GM18867 (cell line): ENCODE data around the gene BMPER.
A peak's percentile ranks its signal among the peaks of the same experiment; 100 is the strongest.

Source experiments
- ATAC-seq: cut with Tn5 transposase; IDR thresholded peaks from one replicate; pipeline ENCODE4 v1.9.1; 2021; ENCODE audit warnings: mild to moderate bottlenecking, moderate library complexity; ENCODE audit not compliant: unreplicated experiment

BMPER gene

DNA sequence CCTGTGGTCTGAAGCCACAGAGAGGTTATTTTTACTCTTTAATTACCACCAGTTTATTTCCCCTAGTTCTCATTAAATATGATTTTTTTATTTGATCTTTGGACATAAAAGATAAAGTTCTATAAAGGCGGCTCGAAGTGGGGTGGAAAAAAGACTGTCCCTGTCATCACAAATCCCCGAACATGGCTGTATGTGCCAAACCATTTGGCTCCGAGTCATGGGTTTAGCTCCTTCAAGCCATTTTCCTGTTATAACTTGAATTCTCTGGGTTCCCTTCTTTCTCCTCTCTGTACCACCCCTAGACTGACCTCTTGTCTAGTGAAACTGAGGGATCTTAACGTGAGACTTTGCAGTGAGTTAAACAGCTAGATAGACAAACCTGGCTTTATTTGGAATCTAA, 181.6 kb downstream of the BMPER start:
- ATAC-seq = no peak

DNA sequence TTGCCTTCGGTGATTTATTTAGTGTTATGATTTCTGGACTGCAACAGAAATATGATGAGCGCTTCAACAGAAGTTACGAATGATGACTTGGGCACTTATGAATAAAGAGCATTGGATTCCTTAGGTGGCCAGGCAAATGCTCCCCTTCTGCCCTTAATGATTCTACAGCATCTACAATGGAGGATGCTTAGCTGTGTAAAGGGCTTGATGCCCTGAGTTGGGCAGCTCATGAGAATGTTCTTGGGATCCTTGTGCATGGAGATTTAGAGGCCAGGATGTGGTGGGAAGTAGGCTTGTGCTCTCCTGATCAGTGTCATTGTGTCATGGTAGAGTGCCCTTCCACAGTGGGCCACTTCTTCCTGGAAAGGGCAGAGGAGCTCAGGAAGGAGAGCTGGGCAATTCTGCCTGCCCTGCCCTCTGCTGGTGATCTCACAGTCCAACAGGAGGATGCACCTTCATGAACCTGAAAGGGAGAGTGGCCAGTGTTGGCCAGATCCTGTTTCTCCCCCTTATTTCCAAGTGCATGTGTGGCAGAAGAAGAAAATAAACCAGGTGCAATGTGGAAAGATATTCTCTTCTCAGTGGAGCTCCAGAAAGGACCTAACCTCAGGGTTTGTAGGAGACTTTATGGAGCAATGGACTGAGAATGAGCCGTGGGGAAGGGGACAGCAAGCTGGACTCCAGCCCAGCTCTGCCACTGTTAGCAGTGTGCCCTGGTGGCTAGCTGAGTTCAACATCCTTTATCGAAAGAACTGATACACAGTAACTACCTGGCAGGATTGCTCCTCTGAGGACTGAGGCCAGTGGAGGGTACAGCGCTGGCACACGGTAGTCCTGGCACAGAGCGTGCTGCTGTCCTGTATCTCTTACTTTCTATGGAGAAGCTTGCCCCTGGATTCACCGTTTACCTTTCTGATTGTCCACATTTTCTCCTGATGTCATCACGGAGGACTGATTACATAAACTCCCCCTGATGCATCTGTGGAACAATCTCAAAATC, 182.9 kb downstream of the BMPER start:
- no peak for ATAC-seq

DNA sequence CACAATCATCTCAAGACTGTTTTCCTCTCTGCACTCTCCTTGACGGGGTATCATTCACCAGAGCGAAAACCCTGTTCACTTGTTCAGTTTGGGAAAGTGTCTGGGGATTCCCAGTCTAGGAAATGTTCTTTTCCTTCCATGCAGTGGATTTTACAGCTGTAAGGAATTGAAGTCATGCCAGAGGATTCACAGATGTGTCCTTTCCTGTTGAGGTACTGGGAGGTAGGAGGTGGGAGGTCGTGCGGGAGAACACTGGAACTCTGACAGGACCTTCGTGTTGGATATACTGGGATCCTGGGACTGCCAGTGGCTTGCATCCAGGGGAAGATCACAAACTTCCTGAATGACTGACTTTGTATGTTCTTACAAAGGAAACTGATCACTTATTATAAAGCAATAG, 185.5 kb downstream of the BMPER start:
- no peak for ATAC-seq

DNA sequence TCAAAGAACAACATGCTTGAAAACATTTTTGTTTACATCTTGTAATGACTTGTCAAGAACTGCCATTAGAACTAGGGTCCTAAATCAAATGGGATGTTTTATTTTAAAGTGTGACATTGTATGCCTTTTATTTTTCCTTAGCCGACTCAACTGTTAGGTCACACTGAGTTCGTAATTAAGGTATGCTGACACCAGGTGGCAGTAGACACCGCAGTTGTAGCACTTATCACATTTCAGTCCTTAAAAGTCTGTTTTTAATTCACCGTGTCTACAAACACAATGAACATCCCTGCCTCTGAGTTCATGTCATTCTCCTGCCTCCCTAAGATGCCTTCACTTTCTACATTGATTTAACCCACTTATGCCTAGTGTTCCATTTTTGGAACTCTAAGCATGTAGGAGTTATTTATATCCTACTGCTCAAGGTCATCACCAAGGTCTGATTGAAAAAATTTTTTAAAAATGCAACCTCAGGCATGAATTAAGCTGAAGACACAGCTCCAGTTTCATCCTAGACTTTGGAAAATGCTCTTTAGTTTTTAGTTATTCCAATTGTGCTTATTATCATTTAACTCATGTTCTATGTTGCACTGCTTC, 186.1 kb downstream of the BMPER start:
- ATAC-seq = peak; percentile 74

DNA sequence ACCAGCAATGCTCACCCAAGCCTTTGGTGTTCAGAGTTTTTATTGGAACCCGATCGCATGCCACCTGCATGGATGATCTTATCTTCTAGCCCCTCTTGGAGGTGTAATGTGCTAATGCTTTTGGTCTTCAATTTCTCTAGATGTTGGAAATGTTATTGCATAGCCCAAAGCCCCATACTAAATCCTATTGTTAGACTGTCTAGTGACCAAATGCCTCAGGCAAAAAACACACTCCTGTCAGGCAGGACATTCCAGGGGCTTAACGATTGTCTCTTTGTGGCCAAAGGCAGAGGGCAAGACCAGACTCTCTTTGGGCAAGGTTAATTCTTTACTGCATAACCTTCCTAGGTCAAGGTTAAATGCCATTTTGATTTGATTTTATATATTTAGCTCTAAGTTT, 187.9 kb downstream of the BMPER start:
- no peak for ATAC-seq

DNA sequence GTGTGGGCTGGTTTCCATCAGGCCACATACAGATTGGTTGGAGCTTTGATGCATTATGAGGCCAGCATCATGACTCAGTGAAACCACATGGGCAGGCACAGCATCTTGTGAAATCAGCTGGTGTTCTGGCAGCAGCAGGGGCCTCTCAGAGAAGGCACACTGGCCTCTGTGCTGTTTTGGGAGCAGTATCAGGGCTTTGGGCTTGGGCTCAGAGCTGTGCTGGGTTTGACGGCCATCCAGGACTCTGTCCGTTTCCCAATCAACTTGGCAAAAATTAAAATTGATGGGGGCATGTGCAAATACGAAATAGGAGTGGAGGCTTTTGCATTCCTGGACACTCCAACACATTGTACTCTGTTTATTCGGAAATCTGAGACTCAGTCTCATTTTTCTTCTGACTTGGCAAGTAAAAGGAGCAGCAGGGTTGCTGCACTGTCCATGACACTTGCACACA, 190.9 kb downstream of the BMPER start:
- ATAC-seq = no peak

DNA sequence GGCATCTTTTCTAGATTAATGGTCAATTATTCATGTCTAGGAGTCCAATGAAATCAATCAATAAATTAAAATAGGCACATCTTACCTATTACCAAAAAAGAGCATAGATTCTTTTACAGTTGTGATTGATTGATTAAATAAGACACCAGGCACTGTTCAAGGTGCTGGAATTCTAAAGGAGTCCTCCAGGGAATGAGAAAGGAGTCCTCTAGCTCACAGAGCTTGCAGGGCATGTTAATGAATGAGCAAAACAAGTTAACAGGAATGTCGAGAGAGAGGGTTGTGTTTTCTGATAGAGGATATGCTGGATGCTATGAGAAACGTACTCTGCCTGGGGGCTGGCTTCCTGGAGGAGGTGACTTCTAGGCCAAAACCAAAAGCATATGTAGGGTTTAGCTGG, 191.4 kb downstream of the BMPER start:
- no peak for ATAC-seq

DNA sequence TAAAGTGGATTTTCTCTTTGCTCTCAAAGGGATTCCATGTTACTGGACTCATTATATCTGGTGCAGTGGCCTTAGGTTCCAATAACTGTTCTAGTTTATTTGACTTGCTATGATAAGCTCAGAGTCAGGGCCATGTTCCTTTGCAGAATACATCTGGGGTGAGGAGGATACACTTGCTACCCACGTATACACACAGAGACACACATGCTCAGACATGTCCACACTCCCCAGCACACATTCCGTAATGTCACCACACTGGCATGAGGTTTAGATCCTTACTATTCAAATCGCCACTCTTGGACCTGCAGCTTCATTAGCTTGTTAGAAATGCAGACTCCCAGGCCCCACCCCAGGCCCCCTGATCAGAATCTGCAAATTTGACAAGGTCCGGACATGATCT, 195.3 kb downstream of the BMPER start:
- no peak for ATAC-seq

DNA sequence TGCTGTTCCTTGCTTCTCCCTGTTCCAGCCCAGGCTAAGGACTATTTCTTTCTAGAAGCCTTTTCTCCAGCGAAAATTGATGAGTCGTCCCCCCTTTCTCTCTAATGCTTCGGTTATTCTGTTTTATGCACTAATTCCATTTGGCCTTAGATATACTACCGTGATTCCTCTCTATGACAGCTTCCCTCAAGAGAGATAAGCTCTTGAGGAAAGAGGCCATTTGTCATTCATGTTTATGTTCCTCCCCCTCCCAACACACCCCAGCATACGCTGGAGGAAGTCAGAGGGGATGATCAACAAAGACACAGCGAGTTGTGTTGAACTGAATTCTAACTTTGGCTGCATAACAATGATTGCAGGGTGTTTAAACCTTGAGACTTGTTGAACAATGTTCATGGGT, 198.8 kb downstream of the BMPER start:
- ATAC-seq = no peak

DNA sequence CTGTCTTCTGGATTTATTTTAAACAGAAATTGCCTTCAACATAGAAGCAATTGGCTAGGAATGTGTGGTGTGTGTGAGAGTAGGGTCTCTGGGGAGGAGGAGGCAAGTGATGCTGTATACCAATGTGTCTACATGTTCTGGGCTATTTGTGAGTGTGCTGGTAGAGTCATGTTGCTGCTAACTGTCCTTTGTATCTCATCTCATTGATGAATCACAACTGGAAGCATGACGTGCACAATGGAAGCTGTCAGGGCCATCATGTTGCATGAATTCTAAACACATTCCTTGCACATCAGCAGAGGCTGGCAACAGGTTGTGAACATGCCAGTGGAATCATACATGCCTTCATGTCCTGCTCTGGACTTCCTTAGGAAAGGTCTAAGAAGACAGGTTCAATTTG, 199.7 kb downstream of the BMPER start:
- no peak for ATAC-seq

DNA sequence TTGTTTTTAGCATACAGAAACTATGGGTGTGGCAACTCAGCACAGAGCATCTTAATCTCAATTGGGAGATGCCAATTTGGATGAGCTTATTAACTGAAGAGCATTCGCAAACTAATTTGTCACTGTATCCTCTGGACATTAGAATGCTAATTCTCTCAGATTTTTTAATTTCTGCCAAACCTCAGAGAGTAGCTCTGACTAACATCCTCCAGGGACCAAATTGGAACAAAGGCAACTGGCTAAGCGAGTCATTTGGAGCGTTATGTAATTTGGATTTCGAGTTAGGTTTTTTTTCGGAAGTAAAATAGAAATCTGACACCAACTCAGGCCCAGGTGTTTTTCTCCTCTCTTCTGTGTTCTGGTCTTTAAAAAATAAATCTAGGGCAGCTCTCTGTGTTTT, 201.9 kb downstream of the BMPER start:
- ATAC-seq = no peak

DNA sequence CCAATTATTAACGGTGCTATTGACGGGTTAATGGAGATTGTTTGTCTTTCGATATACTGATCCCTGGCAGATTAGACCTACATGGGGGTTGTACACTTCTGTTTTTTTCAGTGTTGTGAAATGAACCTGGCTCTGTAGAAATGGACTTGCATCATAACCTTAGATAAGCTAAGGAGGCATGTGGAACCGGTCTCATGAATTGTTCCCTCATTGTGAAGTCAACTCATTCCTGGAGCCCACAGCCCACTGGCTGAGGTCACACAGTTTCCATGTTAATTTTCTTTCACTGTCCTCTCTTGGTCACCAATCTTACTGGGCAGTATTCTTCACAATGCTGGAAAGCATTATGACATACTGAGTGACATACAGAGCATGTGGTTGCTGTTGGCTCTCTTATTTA, 202.8 kb downstream of the BMPER start:
- no peak for ATAC-seq

DNA sequence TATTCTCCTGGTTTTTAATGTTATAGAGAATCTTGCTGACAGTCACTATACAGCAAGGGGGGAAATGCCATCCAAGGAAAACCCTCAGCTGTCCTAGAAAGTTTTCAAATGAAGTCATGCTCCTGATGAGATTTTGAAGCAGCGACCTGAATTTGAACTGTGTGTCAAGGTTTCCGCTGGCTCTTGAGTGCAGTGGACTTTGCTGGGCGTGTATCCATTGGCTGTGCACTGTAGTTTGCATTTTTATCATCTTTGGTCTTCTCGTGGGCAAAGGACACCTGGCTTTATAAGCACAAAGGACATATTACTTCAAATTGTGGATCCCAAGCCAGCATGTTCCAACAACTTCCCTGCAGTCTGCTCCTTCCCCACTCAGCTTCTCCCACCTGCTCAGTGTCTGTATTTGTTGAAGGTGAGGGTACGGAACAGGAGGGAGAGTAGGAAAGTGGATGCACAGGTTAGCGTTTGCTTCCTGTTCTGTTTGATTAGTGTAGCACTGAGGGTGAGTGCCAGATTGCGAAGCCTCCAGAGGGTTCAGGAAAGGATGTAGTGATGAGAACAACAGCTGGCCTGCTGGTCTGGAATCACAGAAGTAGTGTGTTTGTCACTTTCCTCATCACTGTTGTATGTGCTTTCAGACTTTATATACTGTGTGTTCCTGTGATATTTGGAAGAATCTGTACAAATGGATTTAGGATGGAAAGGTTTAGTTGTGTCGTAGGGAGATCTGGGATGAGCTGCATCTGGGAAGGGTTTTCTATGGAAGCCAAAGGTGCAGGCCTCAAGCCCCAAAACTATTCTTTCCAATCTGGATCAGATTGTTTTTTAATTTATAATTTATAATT, 204.8 kb downstream of the BMPER start:
- ATAC-seq = no peak

DNA sequence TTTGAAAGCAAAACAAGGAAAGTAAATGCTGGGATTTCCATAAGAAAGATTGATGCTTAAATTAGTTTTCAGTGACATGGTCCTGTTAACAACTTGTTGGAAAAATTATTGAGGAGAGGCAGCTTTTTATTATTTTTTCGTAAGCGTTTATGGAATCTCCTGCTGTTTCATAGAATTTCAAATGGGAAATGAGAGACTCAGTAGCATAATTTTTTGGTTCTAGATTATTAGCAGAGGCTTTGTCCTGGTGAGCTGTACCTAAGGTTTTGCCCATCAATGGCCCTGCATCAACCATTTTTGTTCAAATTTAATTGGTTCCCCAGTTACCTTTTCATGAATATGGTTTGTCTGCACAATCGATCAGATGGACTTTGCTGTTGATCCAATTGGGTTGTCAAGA, 205.7 kb downstream of the BMPER start:
- ATAC-seq = no peak

DNA sequence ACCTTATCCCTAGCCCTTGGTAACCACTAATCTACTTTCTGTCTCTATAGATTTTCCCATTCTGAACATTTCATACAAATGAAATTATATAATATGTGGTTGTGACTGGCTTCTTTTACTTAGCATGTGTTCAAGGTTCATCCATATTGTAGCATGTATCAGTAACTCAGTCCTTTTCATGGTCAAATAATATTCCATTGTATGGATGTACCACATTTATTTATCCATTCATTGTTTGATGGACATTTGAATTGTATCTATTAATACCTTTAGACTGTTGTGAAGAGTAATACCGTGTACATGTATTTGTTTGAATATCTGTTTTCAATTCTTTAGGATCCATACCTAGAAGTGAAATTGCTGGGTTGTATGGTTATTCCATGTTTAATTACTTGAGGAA, 210.2 kb downstream of the BMPER start:
- ATAC-seq = no peak

DNA sequence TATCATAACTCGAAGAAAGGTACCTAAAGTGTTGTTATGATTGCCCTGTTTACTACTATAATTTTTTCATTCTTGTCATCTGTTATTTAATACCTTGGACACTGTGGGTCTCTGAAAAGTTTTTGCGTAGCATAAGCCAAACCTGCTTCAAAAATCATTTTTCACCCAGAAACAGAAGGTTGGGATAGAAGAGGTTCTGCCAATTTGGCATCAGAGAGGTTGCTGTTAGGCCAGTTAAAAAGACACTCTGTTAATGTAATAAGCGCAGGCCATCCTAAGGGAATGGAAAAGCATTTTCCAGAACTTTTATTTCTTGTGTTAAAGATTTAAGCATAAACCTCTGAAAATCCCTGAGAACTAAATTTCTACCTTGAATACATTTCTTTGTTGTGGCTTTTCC, 212.2 kb downstream of the BMPER start:
- ATAC-seq = no peak

DNA sequence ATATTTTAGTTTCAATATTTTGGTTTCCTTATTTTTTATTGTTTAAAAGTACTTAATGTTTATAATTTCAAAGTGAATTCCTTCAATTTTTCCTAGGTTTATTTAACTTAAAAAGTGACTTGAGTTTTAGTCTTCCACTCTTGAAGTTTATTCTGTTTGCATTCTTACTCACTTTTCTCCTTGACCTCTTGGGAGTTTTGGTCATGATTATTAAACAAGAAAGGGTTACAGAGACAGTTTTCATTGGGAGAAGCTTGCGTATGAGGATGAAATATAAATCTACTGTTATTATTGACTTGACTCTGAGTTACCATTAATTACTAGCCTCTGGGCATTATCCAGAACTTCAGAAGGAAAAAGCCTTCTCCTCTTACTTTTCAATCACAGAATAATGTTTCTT, 216.0 kb downstream of the BMPER start:
- ATAC-seq = no peak

DNA sequence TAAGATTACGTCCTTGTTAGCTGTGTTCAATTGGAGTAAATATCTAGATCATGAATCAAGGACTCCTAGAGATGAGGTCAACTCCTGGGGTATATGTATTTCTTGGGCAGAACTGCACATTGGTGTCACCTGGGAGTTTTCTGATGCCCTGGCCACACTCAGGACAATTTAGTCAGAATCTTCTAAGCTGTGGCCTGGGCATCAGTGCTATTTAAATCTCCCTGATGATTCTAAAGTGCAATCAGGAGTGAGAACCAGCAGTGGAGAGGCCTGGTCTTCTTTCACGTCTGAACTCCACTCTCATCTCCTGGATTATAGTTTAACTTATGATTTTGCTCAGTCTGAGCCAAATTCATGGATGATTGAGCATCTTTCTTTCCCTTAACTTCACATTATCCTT, 218.0 kb downstream of the BMPER start:
- ATAC-seq = no peak

DNA sequence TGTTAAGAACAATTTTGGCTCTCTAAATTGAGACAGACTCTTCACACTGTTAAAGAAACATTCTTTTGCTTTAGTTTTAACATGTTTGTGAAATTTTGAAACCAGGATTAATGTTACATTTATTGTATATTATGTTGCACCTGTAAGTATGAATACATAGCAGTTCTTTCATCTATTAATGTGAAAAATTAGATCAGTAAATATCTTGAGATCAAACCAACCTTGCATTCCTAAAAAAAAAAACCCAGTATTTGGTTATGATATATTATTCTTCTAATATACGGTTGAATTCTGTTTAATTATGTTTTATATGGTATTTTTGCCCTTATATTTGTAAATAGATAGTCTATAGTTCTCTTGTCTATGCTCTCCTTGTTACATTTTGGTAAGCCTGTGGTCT, 219.4 kb downstream of the BMPER start:
- no peak for ATAC-seq

DNA sequence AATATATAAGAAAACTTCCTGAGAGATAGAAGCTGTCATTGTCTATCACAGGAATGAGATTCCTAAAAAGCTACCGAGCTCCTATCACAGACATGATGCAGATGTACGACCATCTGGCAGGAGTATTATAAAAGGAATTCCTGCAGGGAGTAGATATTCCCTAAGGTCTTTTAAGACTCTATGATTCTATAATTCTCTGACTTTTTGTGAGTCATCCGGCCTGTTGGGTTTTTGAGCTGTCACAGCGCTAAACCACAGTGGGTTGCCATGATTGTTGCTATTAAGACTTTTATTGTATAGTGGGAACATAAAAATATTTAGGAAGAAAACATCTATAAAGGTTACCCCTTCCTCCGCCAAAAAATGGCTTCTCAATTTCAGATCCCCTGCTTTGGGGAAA, 223.4 kb downstream of the BMPER start:
- no peak for ATAC-seq

DNA sequence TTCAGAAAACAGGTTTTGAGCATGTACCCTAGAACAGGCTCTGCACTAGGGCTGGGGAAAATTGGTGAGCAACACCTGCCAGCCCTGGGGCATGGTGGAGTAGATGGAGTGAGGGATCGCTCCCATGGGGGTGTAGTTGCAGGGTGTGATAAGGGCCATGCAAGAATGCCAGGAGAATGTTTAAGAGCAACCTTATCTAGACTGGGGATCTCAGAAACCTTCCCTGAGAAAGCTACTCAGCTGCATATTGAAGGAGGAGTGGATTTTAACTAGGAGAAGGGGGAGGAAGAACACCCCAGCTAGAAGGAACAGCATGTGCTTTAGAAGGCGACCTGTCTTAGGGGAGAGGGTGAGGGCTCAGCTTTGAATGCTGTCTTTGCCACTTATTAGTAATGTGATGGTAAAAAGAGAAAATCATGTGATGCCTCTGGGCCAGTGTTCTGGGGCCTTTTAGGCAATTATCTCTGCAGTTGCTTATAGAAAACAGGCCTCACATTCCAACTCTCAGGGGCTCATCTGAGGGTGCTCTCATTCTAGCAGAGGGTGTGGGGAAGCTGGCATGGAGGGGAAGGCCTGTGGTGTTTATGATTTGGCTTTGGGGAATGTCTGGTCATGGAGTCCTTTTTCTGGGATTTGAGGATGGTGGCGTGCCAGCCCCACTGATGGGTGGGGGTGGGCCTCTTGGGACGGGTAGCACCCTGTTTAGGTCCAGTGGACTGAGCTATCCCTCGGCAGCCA, 225.4 kb downstream of the BMPER start:
- no peak for ATAC-seq
